Testis (tissue), 2 donors: ENCODE results near the gene C1QTNF12.

Experiments
- CTCF ChIP-seq, 3 experiments: fragments of 450-650 bp in 2 of 3; fragments of 200-600 bp in 1 of 3; sonication (generic) in 1 of 3; IDR thresholded peaks; one replicate each; pipeline ENCODE4 v1.5.1; 2016 to 2019; ENCODE audit warnings: antibody characterized with exemption in 3 of 3, mild to moderate bottlenecking in 2 of 3, moderate library complexity in 1 of 3
- POLR2A ChIP-seq: fragments of 450-650 bp; IDR thresholded peaks from one replicate; pipeline ENCODE4 v1.6.1; 2017; ENCODE audit warnings: antibody characterized with exemption, mild to moderate bottlenecking, moderate library complexity

- TF ChIP-seq POLR2A: no peak
- no peak for TF ChIP-seq CTCF (IDR thresholded peaks at IDR 0.05)
Measured at GRCh38 chr1:1255611-1256010, 9.1 kb upstream of the C1QTNF12 start.
